Neural progenitor cell (in vitro differentiated cells): ENCODE measurements around the gene MID1IP1. TPM values are rescaled to one million over a fixed set of nuclear protein-coding genes. Genes with fewer than 3 reads are reported as not detected.

Experiments
- DNase-seq: peaks from one replicate; pipeline ENCODE4 v3.0.0-alpha.2; 2016; ENCODE audit warnings: low spot score
- H2AFZ ChIP-seq: fragments of 200-600 bp; sonication (generic); replicated peaks from 2 replicates; pipeline ENCODE4 v1.6.1; 2016; ENCODE audit warnings: antibody characterized with exemption
- H3F3A ChIP-seq: fragments of 200-600 bp; sonication (generic); 2 replicates; pipeline ENCODE4 v1.6.1; 2016; ENCODE audit warnings: antibody characterized with exemption, low read depth
- H3K27ac ChIP-seq: fragments of 200-600 bp; sonication (generic); 2 replicates; pipeline ENCODE4 v1.5.1; 2016; ENCODE audit warnings: mild to moderate bottlenecking
- H3K27me3 ChIP-seq: fragments of 200-600 bp; sonication (generic); 2 replicates; pipeline ENCODE4 v1.6.1; 2016; ENCODE audit warnings: mild to moderate bottlenecking, moderate library complexity
- H3K36me3 ChIP-seq: fragments of 200-600 bp; sonication (generic); 2 replicates; pipeline ENCODE4 v1.5.1; 2016
- H3K4me1 ChIP-seq: fragments of 200-600 bp; sonication (generic); 2 replicates; pipeline ENCODE4 v1.6.1; 2016; ENCODE audit warnings: mixed run types
- H3K4me2 ChIP-seq: fragments of 200-600 bp; sonication (generic); 2 replicates; pipeline ENCODE4 v1.6.1; 2016
- H3K4me3 ChIP-seq: fragments of 200-600 bp; sonication (generic); 2 replicates; pipeline ENCODE4 v1.5.1; 2016
- H3K79me2 ChIP-seq: fragments of 200-600 bp; sonication (generic); 2 replicates; pipeline ENCODE4 v1.6.1; 2016; ENCODE audit warnings: low read depth
- H3K9ac ChIP-seq: fragments of 200-600 bp; sonication (generic); 2 replicates; pipeline ENCODE4 v1.6.1; 2016
- H3K9me3 ChIP-seq: fragments of 200-600 bp; sonication (generic); 2 replicates; pipeline ENCODE4 v1.5.1; 2016; ENCODE audit warnings: low read depth
- H4K20me1 ChIP-seq: fragments of 200-600 bp; sonication (generic); 2 replicates; pipeline ENCODE4 v1.6.1; 2016; ENCODE audit warnings: low read depth
- H3K27ac Mint-ChIP-seq: 3 replicates; pipeline ENCODE4 v1.8.0; 2021; ENCODE audit warnings: mixed read lengths
- H3K27me3 Mint-ChIP-seq: 2 replicates; pipeline ENCODE4 v1.8.0; 2022; ENCODE audit warnings: low read depth, mild to moderate bottlenecking, inconsistent platforms, moderate library complexity, mixed read lengths; ENCODE audit not compliant: insufficient read depth
- H3K36me3 Mint-ChIP-seq: 3 replicates; pipeline ENCODE4 v1.8.0; 2021; ENCODE audit warnings: mixed read lengths
- H3K4me1 Mint-ChIP-seq: 3 replicates; pipeline ENCODE4 v1.8.0; 2021; ENCODE audit warnings: mixed read lengths
- H3K4me3 Mint-ChIP-seq: 3 replicates; pipeline ENCODE4 v1.8.0; 2021; ENCODE audit warnings: mild to moderate bottlenecking, moderate library complexity, mixed read lengths
- H3K9me3 Mint-ChIP-seq: 3 replicates; pipeline ENCODE4 v1.8.0; 2020; ENCODE audit warnings: mixed read lengths
- CTCF ChIP-seq: fragments of 200-600 bp; sonication (generic); IDR thresholded peaks from 2 replicates; pipeline ENCODE4 v1.5.1; 2017; ENCODE audit warnings: antibody characterized with exemption, mild to moderate bottlenecking
- EZH2 ChIP-seq: fragments of 200-600 bp; sonication (generic); IDR thresholded peaks from 2 replicates; pipeline ENCODE4 v1.6.1; 2017; ENCODE audit warnings: antibody characterized with exemption, mild to moderate bottlenecking, moderate library complexity
- EZH2phosphoT487 ChIP-seq: fragments of 200-600 bp; sonication (generic); IDR thresholded peaks from 2 replicates; pipeline ENCODE4 v1.6.1; 2017; ENCODE audit warnings: antibody characterized with exemption
- total RNA-seq: library from RNA; depleted of rRNA; stranded (reverse); fragments of >200 nt; gene quantifications from 2 replicates; pipeline ENCODE4 v1.2.3, GENCODE V29; 2015; ENCODE audit warnings: low replicate concordance

Gene MID1IP1
- total RNA-seq, 1 donor from 2014 or later, result 25.2 TPM

GRCh38 chrX:38839277-38839676, 38.0 kb downstream of the MID1IP1 start:
- Histone ChIP-seq H3K27me3 (no peaks in the 10 kb centered on the region), H3K4me1 (no peaks in the 10 kb centered on the region), H3K9ac (no peak overlapping the region), H3K4me3 (no peak overlapping the region), H4K20me1 (no peaks in the 10 kb centered on the region), H3K4me2 (no peak overlapping the region), H2AFZ (no peak overlapping the region), H3K9me3 (no peaks in the 10 kb centered on the region), H3K36me3 (no peaks in the 10 kb centered on the region), H3F3A (no peaks in the 10 kb centered on the region), H3K27ac (no peak overlapping the region), H3K79me2 (no peaks in the 10 kb centered on the region)
- Mint-ChIP-seq H3K36me3 (no peaks in the 10 kb centered on the region), H3K4me1 (no peaks in the 10 kb centered on the region), H3K4me3 (no peak overlapping the region), H3K9me3 (no peaks in the 10 kb centered on the region), H3K27ac (no peak overlapping the region), H3K27me3 (no peaks in the 10 kb centered on the region)
- no peak for DNase-seq
- no peak for TF ChIP-seq EZH2phosphoT487
- TF ChIP-seq CTCF, result no peak
- no peak for TF ChIP-seq EZH2

- Mint-ChIP-seq H3K27ac (no peak overlapping the region), H3K36me3 (no peaks in the 10 kb centered on the region), H3K4me3 (no peak overlapping the region), H3K4me1 (peaks cover under 1% of the 10 kb centered on the region), H3K9me3 (no peaks in the 10 kb centered on the region), H3K27me3 (no peaks in the 10 kb centered on the region)
- no peak overlapping the region for H3K4me3 ChIP-seq
- H2AFZ ChIP-seq, result no peak overlapping the region
- no peaks in the 10 kb centered on the region for H3K9me3 ChIP-seq
- no peak overlapping the region for H3K9ac ChIP-seq
- H4K20me1 ChIP-seq, result no peaks in the 10 kb centered on the region
- H3F3A ChIP-seq, result no peaks in the 10 kb centered on the region
- H3K36me3 ChIP-seq, result no peaks in the 10 kb centered on the region
- H3K27me3 ChIP-seq, result no peaks in the 10 kb centered on the region
- DNase-seq, result no peak
- no peak overlapping the region for H3K27ac ChIP-seq
- H3K4me2 ChIP-seq, result no peak overlapping the region
- TF ChIP-seq EZH2phosphoT487, result no peak
- TF ChIP-seq EZH2, result no peak
- no peak for TF ChIP-seq CTCF
- H3K79me2 ChIP-seq, result no peaks in the 10 kb centered on the region
- H3K4me1 ChIP-seq, result no peaks in the 10 kb centered on the region
These were observed 38.7 kb downstream of the MID1IP1 start for GRCh38 chrX:38839944-38840343.

- Histone ChIP-seq H3F3A (no peaks in the 10 kb centered on the region), H3K9ac (no peak overlapping the region), H2AFZ (no peak overlapping the region), H4K20me1 (no peaks in the 10 kb centered on the region), H3K4me3 (no peak overlapping the region), H3K4me1 (no peaks in the 10 kb centered on the region), H3K9me3 (no peaks in the 10 kb centered on the region), H3K27ac (no peak overlapping the region), H3K27me3 (no peaks in the 10 kb centered on the region), H3K79me2 (no peaks in the 10 kb centered on the region), H3K36me3 (no peaks in the 10 kb centered on the region), H3K4me2 (no peak overlapping the region)
- Mint-ChIP-seq H3K27me3 (no peaks in the 10 kb centered on the region), H3K4me1 (peaks cover 7% of the 10 kb centered on the region), H3K4me3 (no peak overlapping the region), H3K27ac (no peak overlapping the region), H3K36me3 (no peaks in the 10 kb centered on the region), H3K9me3 (peaks cover 2% of the 10 kb centered on the region)
- no peak for TF ChIP-seq EZH2
- TF ChIP-seq CTCF, result no peak
- no peak for TF ChIP-seq EZH2phosphoT487
- no peak for DNase-seq
These were observed 40.5 kb downstream of the MID1IP1 start for GRCh38 chrX:38841750-38842149.

GRCh38 chrX:38845426-38845825, 44.2 kb downstream of the MID1IP1 start:
- Histone ChIP-seq H3K4me3 (no peak overlapping the region), H3K9ac (no peak overlapping the region), H3K4me1 (no peaks in the 10 kb centered on the region), H3K27me3 (no peaks in the 10 kb centered on the region), H3F3A (no peaks in the 10 kb centered on the region), H3K9me3 (no peaks in the 10 kb centered on the region), H4K20me1 (no peaks in the 10 kb centered on the region), H3K36me3 (no peaks in the 10 kb centered on the region), H3K27ac (no peak overlapping the region), H3K79me2 (no peaks in the 10 kb centered on the region), H2AFZ (no peak overlapping the region), H3K4me2 (no peak overlapping the region)
- no peak for DNase-seq
- Mint-ChIP-seq H3K4me1 (peaks cover 7% of the 10 kb centered on the region), H3K9me3 (peaks cover 2% of the 10 kb centered on the region), H3K27me3 (no peaks in the 10 kb centered on the region), H3K4me3 (no peak overlapping the region), H3K27ac (no peak overlapping the region), H3K36me3 (no peaks in the 10 kb centered on the region)
- TF ChIP-seq EZH2, result no peak
- no peak for TF ChIP-seq CTCF
- TF ChIP-seq EZH2phosphoT487, result no peak
